Tibial artery (tissue), 4 donors: ENCODE measurements around the gene RELB.
"Not testable (repeated sequence)": the region's sequence is repeated elsewhere in the genome, so short reads cannot be mapped to it uniquely, and the experiment has no call there.

ENCODE experiments used
- DNase-seq, 2 donors: peaks; one replicate each; pipeline ENCODE4 v3.0.0-alpha.2; 2019
- H3K27ac ChIP-seq, 2 donors: fragments of 200-600 bp; sonication (generic) in 1 of 2; 1 replicate in 1 of 2; 2 replicates in 1 of 2; pipeline ENCODE4 v1.5.1; 2018 to 2019; ENCODE audit warnings: mild to moderate bottlenecking in 1 of 2
- H3K27me3 ChIP-seq, 2 donors: fragments of 200-600 bp; sonication (generic) in 1 of 2; one replicate each; pipeline versions ENCODE4 v1.5.1 to v1.6.0; 2016 to 2019
- H3K36me3 ChIP-seq, 3 donors: fragments of 200-600 bp; sonication (generic) in 2 of 3; one replicate each; pipeline ENCODE4 v1.5.1; 2016 to 2019; ENCODE audit warnings: mild to moderate bottlenecking in 2 of 3
- H3K4me1 ChIP-seq, 4 donors: fragments of 200-600 bp; sonication (generic) in 2 of 4; 1 replicate in 3 of 4; 2 replicates in 1 of 4; pipeline ENCODE4 v1.5.1; 2016 to 2019
- H3K4me3 ChIP-seq, 2 donors: fragments of 200-600 bp; sonication (generic) in 1 of 2; 1 replicate in 1 of 2; 2 replicates in 1 of 2; pipeline ENCODE4 v1.5.1; 2018 to 2019; ENCODE audit warnings: mild to moderate bottlenecking in 2 of 2
- H3K9me3 ChIP-seq, 3 donors: fragments of 200-600 bp; sonication (generic) in 1 of 3; one replicate each; pipeline ENCODE4 v1.5.1; 2016 to 2019
- intact Hi-C: fragments of 100-400 bp; cut with DNase I; formaldehyde crosslinking; loops from one replicate; pipeline ENCODE4 v1.15.0; 2023; ENCODE audit warnings: low total_unique reads
- TF ChIP-seq, protein P1 (sequence below), 2 experiments: fragments of 200-600 bp in 1 of 2; fragments of 450-650 bp in 1 of 2; IDR thresholded peaks; one replicate each; pipeline ENCODE4 v1.5.1; 2017 to 2019; ENCODE audit warnings: antibody characterized with exemption in 2 of 2, mild to moderate bottlenecking in 1 of 2, moderate library complexity in 1 of 2

RELB gene

DNA sequence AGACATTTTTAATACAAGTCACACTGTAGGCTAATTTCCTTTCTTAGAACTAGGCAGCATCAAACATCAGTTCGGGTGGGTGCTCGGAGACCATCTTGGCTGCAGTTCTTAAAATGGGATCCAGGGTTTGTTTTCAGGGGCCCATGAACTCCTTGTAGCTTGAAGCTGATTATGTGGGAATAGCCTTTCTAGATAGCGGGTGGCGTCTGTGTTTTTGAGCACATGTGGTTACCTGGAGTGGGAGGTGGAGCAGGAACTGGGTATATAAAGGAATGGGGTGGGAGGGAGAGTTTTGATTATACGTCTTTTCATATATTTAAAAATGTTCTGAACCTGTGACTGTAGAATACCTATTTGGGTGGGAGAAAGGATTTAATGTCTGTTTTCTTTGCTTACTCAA, 33.1 kb upstream of the RELB start:
- DNase-seq = no peak
- TF ChIP-seq, protein P1, sequence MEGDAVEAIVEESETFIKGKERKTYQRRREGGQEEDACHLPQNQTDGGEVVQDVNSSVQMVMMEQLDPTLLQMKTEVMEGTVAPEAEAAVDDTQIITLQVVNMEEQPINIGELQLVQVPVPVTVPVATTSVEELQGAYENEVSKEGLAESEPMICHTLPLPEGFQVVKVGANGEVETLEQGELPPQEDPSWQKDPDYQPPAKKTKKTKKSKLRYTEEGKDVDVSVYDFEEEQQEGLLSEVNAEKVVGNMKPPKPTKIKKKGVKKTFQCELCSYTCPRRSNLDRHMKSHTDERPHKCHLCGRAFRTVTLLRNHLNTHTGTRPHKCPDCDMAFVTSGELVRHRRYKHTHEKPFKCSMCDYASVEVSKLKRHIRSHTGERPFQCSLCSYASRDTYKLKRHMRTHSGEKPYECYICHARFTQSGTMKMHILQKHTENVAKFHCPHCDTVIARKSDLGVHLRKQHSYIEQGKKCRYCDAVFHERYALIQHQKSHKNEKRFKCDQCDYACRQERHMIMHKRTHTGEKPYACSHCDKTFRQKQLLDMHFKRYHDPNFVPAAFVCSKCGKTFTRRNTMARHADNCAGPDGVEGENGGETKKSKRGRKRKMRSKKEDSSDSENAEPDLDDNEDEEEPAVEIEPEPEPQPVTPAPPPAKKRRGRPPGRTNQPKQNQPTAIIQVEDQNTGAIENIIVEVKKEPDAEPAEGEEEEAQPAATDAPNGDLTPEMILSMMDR (IDR thresholded peaks at IDR 0.05) = no peak
- H3K36me3 ChIP-seq = peaks cover 31 to 82% (median 51%) of the 10 kb centered on the region in 3 donors

DNA sequence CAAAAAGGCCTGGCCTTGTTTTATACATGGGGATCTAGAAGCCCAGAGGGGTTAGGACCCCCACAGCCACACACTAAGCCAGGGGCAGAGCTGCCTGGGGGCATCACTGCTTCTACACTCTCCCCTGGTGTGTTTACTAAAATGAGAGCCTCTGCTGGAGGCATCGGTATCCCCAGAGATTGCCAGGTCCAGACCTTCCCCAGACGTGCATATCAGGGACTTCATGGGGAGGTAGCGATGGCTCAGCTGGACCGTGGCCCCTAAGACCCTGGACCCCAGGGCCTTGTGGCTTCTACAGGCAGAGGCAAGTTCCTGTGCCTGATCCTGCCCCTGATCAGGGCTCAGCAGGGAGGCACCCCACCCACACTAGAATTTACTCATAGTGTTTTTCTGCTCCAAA, 32.6 kb upstream of the RELB start:
- H3K4me1 ChIP-seq = no peaks in the 10 kb centered on the region

More for the DNA sequence above, 33.1 kb upstream of the RELB start:
- Histone ChIP-seq H3K27ac (no peak overlapping the region), H3K27me3 (no peaks in the 10 kb centered on the region), H3K4me3 (no peak overlapping the region), H3K9me3 (no peaks in the 10 kb centered on the region), H3K4me1 (no peaks in the 10 kb centered on the region)
- intact Hi-C loops = no loop called here

DNA sequence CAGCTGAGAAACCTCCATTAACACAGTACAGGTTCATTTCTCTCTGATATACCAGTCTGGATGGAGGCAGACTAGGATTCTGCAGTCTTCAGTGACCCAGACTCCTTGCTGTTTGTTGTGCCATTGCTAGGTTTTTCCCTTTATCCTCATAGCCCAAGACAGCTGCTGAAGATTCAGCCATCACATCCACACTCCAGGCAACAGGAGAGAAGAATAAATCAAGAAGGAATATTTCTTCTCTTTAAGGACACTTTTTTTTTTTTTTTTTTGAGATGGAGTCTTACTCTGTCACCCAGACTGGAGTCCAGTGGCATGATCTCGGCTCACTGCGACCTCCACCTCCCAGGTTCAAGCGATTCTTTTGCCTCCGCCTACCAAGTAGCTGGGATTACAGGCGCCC, 31.8 kb upstream of the RELB start:
- Histone ChIP-seq H3K27me3 (no peaks in the 10 kb centered on the region), H3K9me3 (no peaks in the 10 kb centered on the region), H3K36me3 (peaks cover 32 to 83% (median 53%) of the 10 kb centered on the region in 3 donors), H3K4me1 (no peaks in the 10 kb centered on the region), H3K4me3 (no peak overlapping the region), H3K27ac (no peak overlapping the region)
- DNase-seq = no peak
- intact Hi-C loops = no loop called here
- TF ChIP-seq, protein P1 (IDR thresholded peaks at IDR 0.05) = no peak

More for the DNA sequence above, 32.6 kb upstream of the RELB start:
- H3K36me3 ChIP-seq = peaks cover 28 to 83% (median 53%) of the 10 kb centered on the region in 3 donors
- DNase-seq = no peak
- no peak overlapping the region for H3K4me3 ChIP-seq
- TF ChIP-seq, protein P1 (IDR thresholded peaks at IDR 0.05) = no peak
- no peaks in the 10 kb centered on the region for H3K9me3 ChIP-seq
- intact Hi-C loops = no loop called here
- no peaks in the 10 kb centered on the region for H3K27me3 ChIP-seq
- no peak overlapping the region for H3K27ac ChIP-seq

DNA sequence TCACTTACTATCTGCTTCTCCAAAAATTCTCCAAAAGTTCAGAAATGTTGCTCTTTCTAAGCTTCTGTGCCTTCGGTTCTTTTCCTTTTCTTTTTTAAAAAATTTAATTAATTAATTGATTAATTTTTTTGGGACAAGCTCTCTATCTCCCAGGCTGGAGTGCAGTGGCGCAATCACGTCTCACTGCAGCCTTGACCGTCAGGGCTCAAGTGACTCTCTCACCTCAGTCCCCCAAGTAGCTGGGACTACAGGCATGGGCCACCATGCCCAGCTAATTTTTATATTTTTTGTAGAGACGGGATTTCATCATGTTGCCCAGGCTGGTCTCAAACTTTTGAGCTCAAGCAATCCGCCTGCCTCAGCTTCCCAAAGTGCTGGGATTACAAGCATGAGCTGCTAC, 29.8 kb upstream of the RELB start:
- peaks cover 36 to 83% (median 54%) of the 10 kb centered on the region in 3 donors for H3K36me3 ChIP-seq

DNA sequence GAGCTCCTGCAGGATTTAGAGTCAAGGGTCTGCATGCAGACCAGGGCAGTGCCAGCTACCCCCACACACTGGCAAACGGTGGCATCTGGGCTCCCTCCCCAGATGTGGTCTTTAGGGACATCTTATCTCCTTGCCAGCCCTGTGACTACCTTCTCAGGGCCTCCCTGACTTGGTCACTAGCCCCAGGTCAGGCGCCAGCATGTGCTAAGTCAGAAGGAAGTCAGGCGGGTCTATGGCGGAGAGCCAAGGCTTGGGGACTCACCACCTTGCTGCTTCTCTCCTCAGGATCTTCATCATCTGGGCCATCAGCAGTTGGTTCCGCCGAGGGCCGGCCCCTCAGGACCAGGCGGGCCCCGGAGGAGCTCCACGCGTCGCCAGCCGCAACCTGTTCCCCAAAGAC, 28.5 kb upstream of the RELB start:
- H3K4me1 ChIP-seq = no peaks in the 10 kb centered on the region
- H3K27ac ChIP-seq = no peak overlapping the region
- peaks cover 42 to 83% (median 61%) of the 10 kb centered on the region in 3 donors for H3K36me3 ChIP-seq
- TF ChIP-seq, protein P1 (IDR thresholded peaks at IDR 0.05) = no peak
- no peaks in the 10 kb centered on the region for H3K27me3 ChIP-seq
- intact Hi-C loops = no loop called here
- no peak for DNase-seq
- H3K4me3 ChIP-seq = no peak overlapping the region
- no peaks in the 10 kb centered on the region for H3K9me3 ChIP-seq

More for the DNA sequence above, 29.8 kb upstream of the RELB start:
- H3K27ac ChIP-seq, H3K4me1 ChIP-seq, H3K27me3 ChIP-seq, H3K9me3 ChIP-seq, intact Hi-C loops, H3K4me3 ChIP-seq, DNase-seq: not testable (repeated sequence)

DNA sequence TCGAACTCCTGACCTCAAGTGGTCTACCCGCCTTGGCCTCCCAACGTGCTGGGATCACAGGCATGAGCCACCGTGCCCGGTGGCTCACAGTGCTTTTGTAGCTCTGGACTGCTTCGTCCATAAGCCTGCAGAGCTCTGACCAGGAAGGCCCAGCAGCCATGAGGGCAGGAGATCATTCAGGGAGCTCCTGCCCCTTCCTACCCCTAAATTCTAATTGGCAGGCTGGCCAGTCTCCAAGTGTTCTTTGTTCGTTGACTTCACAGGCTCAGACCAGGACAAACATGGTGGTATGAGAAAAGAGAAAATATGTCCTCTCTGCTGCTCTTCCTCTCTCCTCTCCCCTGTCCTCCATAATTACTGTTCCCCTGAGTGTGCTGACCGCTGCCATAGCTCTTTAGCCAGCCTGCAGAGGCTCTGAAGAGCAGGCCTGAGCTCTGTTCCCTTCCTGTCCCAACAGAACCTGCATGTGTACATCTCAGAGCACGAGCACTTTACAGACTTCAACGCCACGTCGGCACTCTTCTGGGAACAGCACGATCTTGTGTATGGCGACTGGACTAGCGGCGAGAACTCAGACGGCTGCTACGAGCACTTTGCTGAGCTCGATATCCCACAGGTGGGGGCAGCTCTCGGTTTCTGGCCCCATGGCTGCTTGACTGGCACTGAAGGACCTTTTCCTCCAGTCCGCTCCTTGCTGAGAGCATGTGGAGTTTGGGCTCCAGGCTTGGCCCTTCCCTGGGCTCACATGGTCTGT, 27.1 kb upstream of the RELB start:
- Histone ChIP-seq H3K4me3 (no peak overlapping the region), H3K27me3 (no peaks in the 10 kb centered on the region), H3K27ac (no peak overlapping the region), H3K36me3 (peaks cover 56 to 83% (median 66%) of the 10 kb centered on the region in 3 donors), H3K9me3 (no peaks in the 10 kb centered on the region), H3K4me1 (no peaks in the 10 kb centered on the region)
- intact Hi-C loops = no loop called here
- DNase-seq = no peak
- TF ChIP-seq, protein P1 (IDR thresholded peaks at IDR 0.05) = no peak
